Muscle layer of duodenum (tissue), 2 donors: ENCODE measurements around the gene SIDT2.
"Not testable (repeated sequence)": the region's sequence is repeated elsewhere in the genome, so short reads cannot be mapped to it uniquely, and the experiment has no call there.

Experiments
- H3K27ac ChIP-seq: one replicate; pipeline ENCODE4 v1.7.0; 2013; ENCODE audit warnings: mild to moderate bottlenecking, low read length
- H3K27me3 ChIP-seq: one replicate; pipeline ENCODE4 v1.7.0; 2013; ENCODE audit warnings: low read depth, mild to moderate bottlenecking, control low read depth, low read length
- H3K36me3 ChIP-seq, 2 donors: one replicate each; pipeline ENCODE4 v1.7.0; 2013; ENCODE audit warnings: low read length in 2 of 2, control low read depth in 1 of 2, mild to moderate bottlenecking in 1 of 2; ENCODE audit not compliant: insufficient read depth in 2 of 2, control insufficient read depth in 1 of 2
- H3K4me1 ChIP-seq, 2 donors: one replicate each; pipeline ENCODE4 v1.7.0; 2013; ENCODE audit warnings: low read length in 2 of 2, mild to moderate bottlenecking in 2 of 2, control low read depth in 1 of 2, moderate library complexity in 1 of 2; ENCODE audit not compliant: insufficient read depth in 2 of 2, control insufficient read depth in 1 of 2
- H3K4me3 ChIP-seq, 2 donors: one replicate each; pipeline ENCODE4 v1.7.0; 2013; ENCODE audit warnings: low read length in 2 of 2, low read depth in 1 of 2, mild to moderate bottlenecking in 1 of 2
- H3K9me3 ChIP-seq, 2 donors: one replicate each; pipeline ENCODE4 v1.7.0; 2013; ENCODE audit warnings: low read length in 2 of 2, control low read depth in 1 of 2, mild to moderate bottlenecking in 1 of 2; ENCODE audit not compliant: control insufficient read depth in 1 of 2
- donor health status: healthy.

Gene SIDT2

GRCh38 chr11:117206859-117207258 lies 28.3 kb downstream of the SIDT2 start:
- Histone ChIP-seq H3K4me1 (peaks cover 0 to 26% of the 10 kb centered on the region in 2 donors), H3K36me3 (peaks cover 26 to 27% of the 10 kb centered on the region in 2 donors)
- not testable (repeated sequence) for H3K9me3 ChIP-seq, H3K4me3 ChIP-seq, H3K27me3 ChIP-seq, H3K27ac ChIP-seq

GRCh38 chr11:117207481-117207880 lies 28.9 kb downstream of the SIDT2 start:
- not testable (repeated sequence) for H3K27me3 ChIP-seq, H3K9me3 ChIP-seq, H3K27ac ChIP-seq, H3K4me3 ChIP-seq
- Histone ChIP-seq H3K36me3 (peaks cover 25 to 27% of the 10 kb centered on the region in 2 donors), H3K4me1 (peaks cover 0 to 26% of the 10 kb centered on the region in 2 donors)

DNA sequence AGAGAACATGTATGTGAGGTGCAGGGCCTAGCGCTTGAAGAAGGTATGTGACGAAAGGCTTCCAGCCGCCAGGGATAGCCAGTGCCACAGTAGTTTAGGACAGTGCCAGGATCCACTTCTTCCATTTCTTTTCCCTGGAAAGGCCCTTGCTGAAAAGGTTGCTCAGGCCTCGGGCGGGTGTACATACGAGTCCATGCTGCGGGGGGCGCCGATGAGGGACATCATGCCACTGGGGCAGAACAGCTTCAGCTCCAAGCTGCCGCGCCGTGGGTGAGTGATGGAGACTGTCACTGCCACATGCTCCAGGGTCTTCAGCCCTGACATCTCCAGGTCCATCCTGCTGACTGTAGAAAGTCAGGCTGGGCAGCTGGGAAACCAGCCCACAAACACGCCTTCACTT lies 30.2 kb downstream of the SIDT2 start:
- not testable (repeated sequence) for H3K4me3 ChIP-seq, H3K27ac ChIP-seq, H3K27me3 ChIP-seq, H3K9me3 ChIP-seq
- peaks cover 0 to 18% of the 10 kb centered on the region in 2 donors for H3K4me1 ChIP-seq
- peaks cover 18 to 25% of the 10 kb centered on the region in 2 donors for H3K36me3 ChIP-seq

DNA sequence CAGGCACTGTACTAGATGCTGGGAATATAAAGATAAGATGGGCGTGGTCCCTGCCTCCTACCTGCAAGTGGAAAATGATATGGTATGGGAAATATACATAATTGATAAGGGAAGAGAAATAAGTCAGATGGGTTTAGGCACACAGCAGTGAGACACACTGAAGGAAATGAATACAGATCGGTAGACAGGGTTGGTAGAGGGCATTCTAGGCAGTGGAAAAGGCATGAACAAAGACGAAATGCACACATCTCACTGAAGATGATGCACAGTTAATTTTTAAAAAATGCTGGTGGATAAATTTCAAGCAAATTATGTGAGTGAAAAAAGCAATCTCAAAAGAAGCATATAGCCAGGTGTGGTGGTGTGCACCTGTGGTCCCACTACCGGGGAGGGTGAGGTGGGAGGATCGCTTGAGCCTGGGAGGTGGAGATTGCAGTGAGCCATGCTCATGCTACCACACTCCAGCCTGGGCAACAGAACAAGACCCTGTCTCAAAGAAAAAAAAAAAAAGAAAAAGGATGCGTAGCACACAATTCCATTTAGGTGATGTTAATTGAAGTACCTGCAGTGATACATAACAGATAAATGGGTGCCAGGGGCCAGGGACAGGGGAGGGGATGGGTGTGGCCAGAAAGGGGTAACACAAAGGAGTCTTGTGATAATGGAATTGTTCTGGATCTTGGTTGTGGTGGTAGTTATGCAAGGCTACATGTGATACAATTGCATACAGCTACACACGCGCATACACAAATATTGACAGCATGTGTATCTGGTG lies 31.0 kb downstream of the SIDT2 start:
- H3K4me3 ChIP-seq, H3K27ac ChIP-seq, H3K9me3 ChIP-seq, H3K4me1 ChIP-seq, H3K27me3 ChIP-seq: not testable (repeated sequence)
- H3K36me3 ChIP-seq = peaks cover 15 to 21% of the 10 kb centered on the region in 2 donors

GRCh38 chr11:117210620-117211019 lies 32.1 kb downstream of the SIDT2 start:
- peaks cover 9 to 14% of the 10 kb centered on the region in 2 donors for H3K36me3 ChIP-seq

GRCh38 chr11:117212697-117213355 lies 34.3 kb downstream of the SIDT2 start:
- Histone ChIP-seq H3K27ac (no peak overlapping the region), H3K9me3 (no peaks in the 10 kb centered on the region), H3K4me3 (no peak overlapping the region), H3K36me3 (peaks cover 15 to 26% of the 10 kb centered on the region in 2 donors), H3K4me1 (peaks cover 0 to 4% of the 10 kb centered on the region in 2 donors), H3K27me3 (no peaks in the 10 kb centered on the region)

More at GRCh38 chr11:117210620-117211019, 32.1 kb downstream of the SIDT2 start:
- Histone ChIP-seq H3K27ac (no peak overlapping the region), H3K9me3 (no peaks in the 10 kb centered on the region), H3K4me3 (no peak overlapping the region), H3K4me1 (no peaks in the 10 kb centered on the region), H3K27me3 (no peaks in the 10 kb centered on the region)

DNA sequence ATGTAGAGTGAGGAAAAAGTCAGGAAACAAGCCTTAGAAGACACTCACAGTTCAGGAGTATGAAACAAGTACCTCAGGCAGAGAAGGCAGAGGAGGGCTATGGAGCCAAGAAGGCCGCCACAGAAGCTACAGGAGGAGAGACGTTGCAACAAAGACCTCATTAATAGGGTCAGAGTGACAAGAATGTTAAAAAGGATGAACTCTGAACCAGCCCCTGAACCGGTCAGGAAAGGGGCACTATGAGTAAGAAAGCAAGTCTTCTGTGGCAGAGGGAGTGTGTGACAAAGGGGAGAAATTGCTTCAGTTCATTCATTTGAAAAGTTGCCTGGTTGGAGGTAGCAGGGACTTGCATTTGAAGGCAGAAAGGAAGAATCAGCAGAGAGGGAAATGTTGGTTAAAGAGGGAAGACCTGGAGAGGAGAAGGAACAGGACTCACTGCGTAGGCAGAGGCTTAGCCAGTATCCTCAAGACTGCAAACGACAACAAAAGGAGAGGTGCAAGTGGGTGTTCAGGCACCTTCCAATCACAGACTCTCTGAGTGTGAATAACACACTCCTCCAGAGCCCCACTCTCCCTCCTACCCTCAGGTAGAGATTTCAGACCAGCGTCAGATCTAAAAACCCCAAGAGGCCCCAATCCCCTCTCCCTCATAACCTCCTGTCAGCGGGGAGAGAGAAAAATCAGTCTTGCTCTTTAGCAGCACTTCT lies 36.0 kb downstream of the SIDT2 start:
- H3K27ac ChIP-seq = no peak overlapping the region
- H3K4me3 ChIP-seq = no peak overlapping the region
- no peaks in the 10 kb centered on the region for H3K27me3 ChIP-seq
- H3K9me3 ChIP-seq = no peaks in the 10 kb centered on the region
- peaks cover 33 to 41% of the 10 kb centered on the region in 2 donors for H3K36me3 ChIP-seq
- H3K4me1 ChIP-seq = peaks cover 4 to 12% of the 10 kb centered on the region in 2 donors

DNA sequence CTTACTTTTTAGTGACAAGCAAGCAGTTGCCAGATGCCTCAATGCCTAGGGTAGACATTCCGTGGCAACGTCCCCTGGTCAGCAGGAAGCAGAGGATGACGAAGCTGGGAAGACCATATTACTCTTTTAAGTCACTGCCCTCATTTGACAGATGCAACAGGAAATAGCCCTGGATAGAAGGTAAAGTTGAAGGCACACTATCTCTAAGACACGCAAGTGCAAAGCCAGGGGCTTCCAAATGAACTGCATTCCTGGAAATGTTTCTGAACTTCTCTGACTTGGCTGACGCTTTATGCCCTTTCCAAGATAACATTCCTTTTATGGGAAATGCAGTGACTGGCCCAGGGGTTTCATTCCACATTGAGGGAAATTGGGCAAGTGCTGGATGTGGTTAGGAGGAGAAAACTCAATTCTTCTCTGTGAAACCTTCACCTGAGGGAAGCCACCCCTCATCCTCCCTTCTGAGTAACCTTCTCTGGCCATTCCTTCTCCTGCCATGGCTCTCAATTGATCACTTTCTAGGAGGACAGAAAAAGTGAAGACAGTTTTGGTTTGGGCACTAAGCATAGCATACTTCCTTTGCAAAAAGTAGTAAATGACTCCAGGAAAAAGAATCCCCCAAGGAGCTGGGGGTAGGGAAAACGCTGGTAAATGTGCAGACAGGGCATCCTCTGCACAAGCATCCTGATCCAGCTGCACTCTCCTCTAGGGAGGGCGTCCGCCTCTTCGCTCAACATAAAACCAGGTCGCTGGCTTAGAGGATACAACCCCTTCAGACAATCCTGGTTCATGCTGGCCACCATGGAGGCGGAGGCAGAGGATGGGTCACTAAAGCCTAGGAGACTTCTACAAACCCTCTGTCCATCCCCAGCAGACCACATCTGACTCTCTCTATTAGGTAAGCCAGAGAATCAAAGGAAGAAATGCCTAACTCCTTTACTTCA lies 38.9 kb downstream of the SIDT2 start:
- peaks cover 34 to 42% of the 10 kb centered on the region in 2 donors for H3K36me3 ChIP-seq
- H3K4me3 ChIP-seq = peak overlapping the region in 1 of 2 donors; percentile 15
- H3K4me1 ChIP-seq = peaks cover 12 to 34% of the 10 kb centered on the region in 2 donors

DNA sequence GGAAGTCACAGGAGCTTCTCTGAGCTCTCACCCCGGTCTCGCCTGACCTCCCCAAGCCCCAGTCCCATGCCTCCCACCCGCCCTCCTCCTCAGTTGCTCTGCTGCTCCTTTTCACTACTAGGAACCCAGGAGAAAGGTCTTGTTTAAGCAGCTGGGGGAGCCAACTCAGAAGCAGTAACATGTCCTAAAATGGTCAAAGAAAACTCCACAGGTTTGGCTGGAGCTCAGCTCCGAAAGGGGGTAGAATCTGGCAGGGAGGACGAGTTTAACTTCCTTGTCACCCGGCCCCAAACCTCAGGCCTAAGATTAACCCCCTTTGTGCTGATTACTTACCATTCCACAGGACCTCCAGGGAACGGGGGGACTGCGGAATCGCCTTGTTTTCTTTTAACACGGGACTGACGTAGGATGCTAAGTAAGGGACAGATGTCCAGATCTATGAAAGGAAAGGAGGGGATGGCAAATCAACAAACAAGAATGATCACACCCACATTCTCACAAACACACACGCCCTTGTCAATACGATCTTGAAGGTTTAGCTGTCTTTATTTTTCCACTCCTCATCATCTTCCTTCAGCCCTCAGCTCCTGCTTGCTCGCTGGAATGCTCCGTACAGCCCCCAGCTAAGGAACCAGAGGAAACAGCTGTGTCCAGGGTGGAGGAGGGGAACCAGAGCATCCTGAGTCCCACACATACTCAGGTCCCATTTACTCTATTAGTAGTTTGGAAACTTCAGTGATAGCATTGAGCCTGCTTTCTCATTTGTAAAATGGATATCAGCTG lies 39.8 kb downstream of the SIDT2 start:
- Histone ChIP-seq H3K36me3 (peaks cover 36 to 39% of the 10 kb centered on the region in 2 donors), H3K4me1 (peaks cover 12 to 34% of the 10 kb centered on the region in 2 donors), H3K4me3 (peak overlapping the region in 1 of 2 donors; percentile 15), H3K27me3 (no peaks in the 10 kb centered on the region), H3K27ac (peak overlapping the region; percentile 73), H3K9me3 (no peaks in the 10 kb centered on the region)

More for the DNA sequence above, 38.9 kb downstream of the SIDT2 start:
- Histone ChIP-seq H3K9me3 (no peaks in the 10 kb centered on the region), H3K27me3 (no peaks in the 10 kb centered on the region), H3K27ac (peak overlapping the region; percentile 73)

DNA sequence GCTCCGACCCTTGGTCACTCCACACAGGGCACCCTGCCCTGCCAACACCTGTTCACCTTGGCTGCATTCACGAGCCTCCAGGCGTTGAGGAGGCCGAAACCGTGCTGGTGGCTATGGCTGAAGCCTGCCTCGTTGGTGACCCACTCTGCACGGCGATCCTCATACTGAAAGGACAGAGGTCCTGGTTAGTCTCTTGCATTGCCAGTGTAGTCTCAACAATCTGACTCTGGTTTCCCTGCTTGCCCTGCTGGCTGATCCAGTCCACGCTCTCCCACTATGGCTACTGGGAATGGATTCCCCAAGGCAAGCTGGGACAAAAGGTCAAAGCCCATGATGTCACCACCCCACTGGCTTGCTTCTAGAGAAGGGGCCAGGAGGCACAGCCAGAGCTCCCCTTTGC lies 40.5 kb downstream of the SIDT2 start:
- no peaks in the 10 kb centered on the region for H3K27me3 ChIP-seq
- H3K4me3 ChIP-seq = no peak overlapping the region
- no peaks in the 10 kb centered on the region for H3K9me3 ChIP-seq
- H3K4me1 ChIP-seq = peaks cover 12 to 34% of the 10 kb centered on the region in 2 donors
- H3K27ac ChIP-seq = peak overlapping the region; percentile 73
- peaks cover 43 to 44% of the 10 kb centered on the region in 2 donors for H3K36me3 ChIP-seq
